ENCODE measurements around the gene KCNAB3.

KCNAB3 gene

DNA sequence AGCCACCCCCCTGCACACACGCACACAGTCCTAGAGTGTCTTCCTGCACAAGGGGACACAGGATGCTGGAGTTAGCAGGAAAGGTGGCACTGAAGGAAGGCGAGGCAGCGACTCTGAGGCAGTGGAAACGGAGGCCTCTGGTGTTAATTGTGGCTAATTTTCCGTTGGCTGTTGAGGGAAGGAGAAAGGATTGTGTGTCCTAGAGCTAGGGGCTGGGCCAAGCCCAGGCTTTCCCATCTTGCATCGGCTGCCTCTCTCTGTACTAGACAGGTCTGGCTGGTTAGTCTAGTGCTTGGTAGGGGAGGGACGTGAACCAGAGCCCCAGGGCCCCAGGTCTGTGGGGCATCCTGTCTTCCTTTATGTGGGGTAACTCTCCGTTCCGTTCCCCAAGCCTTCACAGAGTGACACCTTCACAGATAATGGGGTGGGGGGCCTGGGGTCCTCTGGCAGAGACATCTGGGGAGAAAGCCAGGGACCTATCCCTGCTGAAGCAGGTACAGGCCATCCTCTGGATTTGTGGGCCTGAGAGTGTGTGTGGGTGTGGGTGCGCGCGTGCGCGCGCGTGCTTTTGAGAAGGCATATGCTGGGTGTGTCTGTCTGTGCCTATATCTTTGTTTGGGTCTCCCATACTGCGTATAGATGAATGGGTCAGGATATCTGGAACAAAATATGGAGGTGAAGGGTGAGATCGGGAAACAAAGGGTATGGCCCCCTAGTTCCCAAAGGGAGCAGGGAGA is 41.3 kb downstream of the KCNAB3 start, which contains the start of gene CHD3:
Gene CHD3, plus strand, starts transcription at position 606 of the 737 bp plus-strand sequence. CDS start 212 bp downstream, outside the sequence.
- Histone ChIP-seq H3K36me3 (peaks cover 38 to 45% (median 40%) of the 10 kb centered on the region in 11 experiments), H3K27ac (peak within 1 kb of the TSS; percentile 53 to 98 (median 96)), H4K20me1 (peaks cover 6 to 57% (median 43%) of the 10 kb centered on the region in 11 experiments; a peak in 20 of 22 replicates), H3K27me3 (no peaks in the 10 kb centered on the region), H3K4me1 (peaks cover 28 to 41% (median 33%) of the 10 kb centered on the region in 10 experiments), H3K4me3 (peak within 1 kb of the TSS; percentile 77 to 97 (median 86)), H3K4me2 (peak within 1 kb of the TSS; percentile 95 to 100 (median 96)), H3K9ac (peak within 1 kb of the TSS; percentile 82 to 98 (median 94)), H3K9me3 (replicated peaks in 1 of 11) (no peaks in the 10 kb centered on the region)
- TF ChIP-seq Cebpa-rat (IDR thresholded peaks at IDR 0.05): no peak

DNA sequence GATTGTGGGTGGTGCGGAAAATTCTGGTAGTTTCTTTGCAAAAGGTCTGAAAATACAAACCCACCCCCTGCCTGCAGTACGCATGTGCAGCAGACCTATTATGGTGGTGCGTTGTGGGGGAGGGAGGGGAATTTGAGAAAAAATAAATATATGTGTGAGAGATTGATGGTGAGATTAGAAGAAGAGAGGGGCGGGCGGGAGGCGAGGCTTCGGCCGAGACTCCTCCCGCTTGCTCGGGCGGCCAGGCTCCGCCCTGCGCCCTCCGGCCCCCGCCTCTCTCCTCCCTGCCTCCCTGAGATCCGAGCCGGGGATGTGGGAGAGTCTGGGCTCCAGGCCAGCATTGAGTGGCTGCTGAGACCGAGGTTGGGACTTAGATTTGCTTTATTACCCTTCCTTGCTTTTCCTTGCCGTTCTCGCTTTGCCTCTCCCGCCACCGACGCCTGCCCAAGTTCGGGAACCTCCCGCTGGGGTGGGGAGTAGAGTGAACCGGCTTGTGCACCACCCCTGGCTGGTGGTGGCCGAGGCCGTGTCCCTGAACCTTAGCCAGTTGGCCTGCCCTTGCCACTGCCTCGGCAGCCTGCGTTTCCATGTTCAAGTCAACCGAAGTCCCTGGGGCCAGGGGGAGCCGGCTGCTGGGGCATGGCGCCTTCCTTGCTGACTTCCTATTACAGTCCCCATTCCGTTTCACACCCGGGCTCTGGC is 42.0 kb downstream of the KCNAB3 start:
- H3K36me3 ChIP-seq: peaks cover 31 to 37% (median 33%) of the 10 kb centered on the region in 11 experiments
- no peaks in the 10 kb centered on the region for H3K9me3 ChIP-seq (replicated peaks in 1 of 11)
- H3K4me1 ChIP-seq: peaks cover 35 to 48% (median 40%) of the 10 kb centered on the region in 10 experiments
- peak overlapping the region; percentile 77 to 97 (median 86) for H3K4me3 ChIP-seq
- peak overlapping the region; percentile 95 to 100 (median 96) for H3K4me2 ChIP-seq
- H3K27me3 ChIP-seq: no peaks in the 10 kb centered on the region
- no peak for TF ChIP-seq Cebpa-rat (IDR thresholded peaks at IDR 0.05)
- peak overlapping the region; percentile 53 to 98 (median 96) for H3K27ac ChIP-seq
- peak overlapping the region; percentile 90 to 98 (median 96) for H3K9ac ChIP-seq
- H4K20me1 ChIP-seq: peaks cover 6 to 49% (median 43%) of the 10 kb centered on the region in 11 experiments; a peak in 20 of 22 replicates

GRCh38 chr17:7887038-7887481 is 42.6 kb downstream of the KCNAB3 start:
- no peak for TF ChIP-seq Cebpa-rat (IDR thresholded peaks at IDR 0.05)
- H3K36me3 ChIP-seq: peaks cover 26 to 32% (median 27%) of the 10 kb centered on the region in 11 experiments
- peak overlapping the region; percentile 95 to 100 (median 96) for H3K4me2 ChIP-seq
- H3K27ac ChIP-seq: peak overlapping the region; percentile 89 to 98 (median 96)
- no peaks in the 10 kb centered on the region for H3K27me3 ChIP-seq
- H3K9ac ChIP-seq: peak overlapping the region; percentile 90 to 98 (median 96)
- H4K20me1 ChIP-seq: peaks cover 6 to 44% (median 41%) of the 10 kb centered on the region in 11 experiments; a peak in 20 of 22 replicates
- no peaks in the 10 kb centered on the region for H3K9me3 ChIP-seq (replicated peaks in 1 of 11)
- peaks cover 41 to 54% (median 46%) of the 10 kb centered on the region in 10 experiments for H3K4me1 ChIP-seq
- peak overlapping the region; percentile 77 to 97 (median 86) for H3K4me3 ChIP-seq

DNA sequence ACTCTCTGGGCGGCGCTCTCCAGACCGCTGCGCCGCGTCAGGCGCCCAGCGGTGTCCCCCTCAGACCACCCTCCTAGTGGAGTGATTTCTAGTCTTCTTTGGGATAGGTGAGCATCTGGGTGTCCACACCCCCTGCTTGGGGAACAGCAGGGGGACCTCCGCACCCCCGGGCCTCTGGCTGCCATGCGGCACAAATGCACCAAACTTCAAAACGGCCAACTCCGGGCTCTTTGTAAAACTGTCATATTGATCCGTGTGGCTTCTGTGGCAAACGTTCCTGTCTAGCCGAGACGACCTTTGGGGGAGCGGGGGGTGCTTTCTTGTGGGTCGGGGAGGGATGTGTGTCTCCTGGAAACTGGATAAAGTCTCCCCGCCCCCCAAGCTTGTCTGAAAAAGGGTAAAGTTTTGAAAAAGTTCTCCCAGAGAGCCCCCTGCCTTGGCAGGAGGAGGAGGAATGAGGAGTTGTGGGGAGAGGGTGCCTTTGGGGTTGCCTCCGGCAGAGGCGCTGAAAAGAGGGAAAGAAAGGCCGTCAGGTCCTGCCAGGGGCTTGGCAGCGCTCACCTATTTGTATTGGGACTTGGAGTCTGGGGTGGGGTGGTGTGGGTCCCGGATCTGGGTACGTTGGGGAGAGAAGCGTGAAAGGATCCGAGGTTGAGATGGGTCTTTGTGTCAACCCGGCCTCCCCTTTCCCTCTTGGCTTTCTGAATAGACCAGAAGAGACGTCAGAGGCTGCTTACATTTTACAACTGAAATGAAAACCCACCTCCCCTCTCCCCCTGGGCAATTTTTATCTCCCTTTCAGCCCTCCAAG is 43.2 kb downstream of the KCNAB3 start:
- peak overlapping the region; percentile 90 to 98 (median 96) for H3K9ac ChIP-seq
- peaks cover 47 to 60% (median 52%) of the 10 kb centered on the region in 10 experiments for H3K4me1 ChIP-seq
- peak overlapping the region; percentile 95 to 100 (median 96) for H3K4me2 ChIP-seq
- H3K27me3 ChIP-seq: no peaks in the 10 kb centered on the region
- H3K9me3 ChIP-seq (replicated peaks in 1 of 11): no peaks in the 10 kb centered on the region
- TF ChIP-seq Cebpa-rat (IDR thresholded peaks at IDR 0.05): no peak
- peak overlapping the region; percentile 77 to 97 (median 86) for H3K4me3 ChIP-seq
- H4K20me1 ChIP-seq: peaks cover 6 to 39% (median 35%) of the 10 kb centered on the region in 11 experiments; a peak in 20 of 22 replicates
- peak overlapping the region; percentile 89 to 98 (median 96) for H3K27ac ChIP-seq
- peaks cover 20 to 25% (median 21%) of the 10 kb centered on the region in 11 experiments for H3K36me3 ChIP-seq

DNA sequence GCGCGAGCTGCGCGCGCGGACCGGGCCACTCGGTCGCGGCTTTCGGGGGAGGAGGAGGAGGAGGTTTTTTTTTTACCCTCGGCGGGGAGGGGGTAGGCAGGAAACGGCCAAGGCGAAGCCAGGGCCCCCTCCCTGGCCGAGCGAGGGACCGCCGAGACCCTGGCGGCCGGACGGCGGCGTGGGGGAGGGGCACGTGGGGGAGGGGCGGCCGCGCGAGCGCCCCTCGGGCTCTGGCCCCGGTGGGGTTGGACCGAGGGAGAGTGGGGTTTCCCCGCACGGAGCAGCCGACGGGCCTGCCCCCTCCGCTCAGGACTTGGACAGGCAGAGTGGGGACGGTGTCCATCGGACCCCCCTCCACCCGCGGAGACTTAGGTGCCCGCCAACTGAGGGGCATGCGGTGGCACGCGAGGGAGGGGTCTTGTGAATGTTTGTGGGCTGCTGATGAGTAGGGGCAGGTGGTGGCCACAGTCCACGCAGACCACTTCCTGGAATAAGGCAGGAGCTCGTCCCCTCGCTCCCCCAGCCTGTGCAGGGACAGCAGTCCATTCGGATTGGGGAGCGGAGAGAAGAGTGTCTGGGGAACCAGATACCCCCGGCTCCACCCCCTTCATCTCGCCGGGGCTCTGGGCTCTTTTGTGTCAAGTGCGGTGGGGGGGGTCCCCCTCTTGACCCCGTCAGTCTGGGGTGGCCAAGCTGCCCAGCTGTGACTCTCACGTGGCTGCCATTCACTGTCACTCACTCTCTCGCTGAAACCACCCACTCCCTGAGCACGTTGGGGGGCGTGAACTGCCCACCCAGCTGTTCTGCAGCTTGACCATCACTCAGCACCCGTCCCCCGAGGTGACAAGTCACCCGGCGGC is 44.1 kb downstream of the KCNAB3 start:
- H3K9me3 ChIP-seq (replicated peaks in 1 of 11): no peaks in the 10 kb centered on the region
- H3K27me3 ChIP-seq: no peaks in the 10 kb centered on the region
- peaks cover 56 to 69% (median 60%) of the 10 kb centered on the region in 10 experiments for H3K4me1 ChIP-seq
- peaks cover 12 to 24% (median 16%) of the 10 kb centered on the region in 11 experiments for H3K36me3 ChIP-seq
- peaks cover 6 to 31% (median 27%) of the 10 kb centered on the region in 11 experiments; a peak in 20 of 22 replicates for H4K20me1 ChIP-seq
- H3K4me3 ChIP-seq: peak overlapping the region; percentile 77 to 97 (median 86)
- peak overlapping the region; percentile 89 to 98 (median 96) for H3K27ac ChIP-seq
- H3K9ac ChIP-seq: peak overlapping the region; percentile 90 to 98 (median 96)
- no peak for TF ChIP-seq Cebpa-rat (IDR thresholded peaks at IDR 0.05)
- peak overlapping the region; percentile 95 to 100 (median 96) for H3K4me2 ChIP-seq

- Histone ChIP-seq H3K9me3 (replicated peaks in 1 of 11) (no peaks in the 10 kb centered on the region), H3K36me3 (peaks cover 4 to 21% (median 9%) of the 10 kb centered on the region in 11 experiments; a peak in 21 of 22 replicates), H4K20me1 (peaks cover 6 to 22% (median 21%) of the 10 kb centered on the region in 11 experiments; a peak in 20 of 22 replicates), H3K4me2 (peak overlapping the region in 1 of 11 experiments; percentile 98; a peak in 4 of 22 replicates), H3K4me1 (peaks cover 59 to 71% (median 62%) of the 10 kb centered on the region in 10 experiments), H3K27ac (peak overlapping the region; percentile 89 to 98 (median 96)), H3K27me3 (no peaks in the 10 kb centered on the region), H3K9ac (peak overlapping the region; percentile 90 to 98 (median 96)), H3K4me3 (peak overlapping the region; percentile 77 to 97 (median 86))
- no peak for TF ChIP-seq Cebpa-rat (IDR thresholded peaks at IDR 0.05)
These were observed 44.9 kb downstream of the KCNAB3 start for GRCh38 chr17:7884581-7885366.
